B cell (primary cell): ENCODE measurements around the gene NEMP2. TPM values are rescaled to one million over a fixed set of nuclear protein-coding genes. Genes with fewer than 3 reads are reported as not detected.

ENCODE experiments used
- ATAC-seq: fragments of 200-7000 bp; cut with Tn5 transposase; one replicate; pipeline ENCODE4 v1.10.0; 2021; ENCODE audit warnings: low read depth, mild to moderate bottlenecking, moderate number of reproducible peaks, moderate library complexity
- CTCF ChIA-PET: fragments of 350-600 bp; sonication (Branson Sonifier 250); formaldehyde crosslinking; loops from one replicate; lab custom pipeline; 2021; ENCODE audit warnings: antibody characterized with exemption, inconsistent platforms; lab: Charles Lee
- POLR2A ChIA-PET: fragments of 350-600 bp; sonication (Branson Sonifier 250); formaldehyde crosslinking; loops from one replicate; lab custom pipeline; 2021; ENCODE audit warnings: antibody characterized with exemption; lab: Charles Lee
- DNase-seq: peaks from one replicate; pipeline ENCODE4 v3.0.0; 2013
- H2AFZ ChIP-seq: 2 replicates; pipeline ENCODE4 v1.6.1; 2012; ENCODE audit warnings: mild to moderate bottlenecking, low read depth, low read length; ENCODE audit not compliant: insufficient read depth, poor library complexity, severe bottlenecking
- H3K27ac ChIP-seq, 2 donors: 1 replicate in 1 of 2; 2 replicates in 1 of 2; pipeline ENCODE4 v1.5.1; 2012 to 2013; ENCODE audit warnings: low read length in 2 of 2, mild to moderate bottlenecking in 2 of 2, moderate library complexity in 1 of 2
- H3K27me3 ChIP-seq, 4 experiments: fragments of 200-600 bp in 1 of 4; sonication (generic) in 1 of 4; replicated peaks in 1 of 4; 1 replicate in 2 of 4; 2 replicates in 2 of 4; pipeline versions ENCODE4 v1.6.1 to v1.7.0; 2013 to 2016; ENCODE audit warnings: low read length in 3 of 4, mild to moderate bottlenecking in 2 of 4, mixed read lengths in 1 of 4, moderate library complexity in 1 of 4; ENCODE audit not compliant: insufficient read depth in 4 of 4, control insufficient read depth in 3 of 4; ENCODE audit errors: control extremely low read depth in 1 of 4
- H3K36me3 ChIP-seq, 2 experiments: replicated peaks in 1 of 2; 1 replicate in 1 of 2; 2 replicates in 1 of 2; pipeline versions ENCODE4 v1.6.1 to v1.7.1; 2013; ENCODE audit warnings: low read length in 1 of 2; ENCODE audit not compliant: insufficient read depth in 2 of 2, control insufficient read depth in 1 of 2; ENCODE audit errors: control extremely low read depth in 1 of 2, extremely low read depth in 1 of 2
- H3K4me1 ChIP-seq, 2 donors: fragments of 200-600 bp in 1 of 2; sonication (generic) in 1 of 2; 1 replicate in 1 of 2; 2 replicates in 1 of 2; pipeline versions ENCODE4 v1.5.1 to v1.6.1; 2013 to 2017; ENCODE audit warnings: low read length in 2 of 2; ENCODE audit not compliant: control insufficient read depth in 2 of 2, insufficient read depth in 2 of 2
- H3K4me2 ChIP-seq: replicated peaks from 2 replicates; pipeline ENCODE3; 2012; ENCODE audit warnings: mild to moderate bottlenecking, low read depth, low read length; ENCODE audit not compliant: poor library complexity, severe bottlenecking
- H3K4me3 ChIP-seq, 5 experiments: fragments of 200-600 bp in 1 of 5; sonication (generic) in 1 of 5; 1 replicate in 3 of 5; 2 replicates in 2 of 5; pipeline versions ENCODE4 v1.5.1 to v1.7.0; 2011 to 2016; ENCODE audit warnings: low read length in 4 of 5, mild to moderate bottlenecking in 4 of 5, low read depth in 2 of 5, control low read depth in 1 of 5, moderate library complexity in 1 of 5; ENCODE audit not compliant: insufficient read depth in 1 of 5; ENCODE audit errors: control extremely low read depth in 1 of 5, extremely low read depth in 1 of 5
- H3K79me2 ChIP-seq: fragments of 200-600 bp; sonication (generic); one replicate; pipeline ENCODE4 v1.6.0; 2016; ENCODE audit warnings: low read length; ENCODE audit not compliant: control insufficient read depth, insufficient read depth
- H3K9ac ChIP-seq: fragments of 200-600 bp; sonication (generic); 2 replicates; pipeline ENCODE4 v1.6.1; 2017; ENCODE audit warnings: mild to moderate bottlenecking, low read length, moderate library complexity
- H3K9me3 ChIP-seq, 3 donors: one replicate each; pipeline versions ENCODE4 v1.6.1 to v1.7.1; 2013; ENCODE audit warnings: low read length in 2 of 3; ENCODE audit not compliant: control insufficient read depth in 2 of 3, insufficient read depth in 1 of 3; ENCODE audit errors: control extremely low read depth in 1 of 3
- H4K20me1 ChIP-seq: 2 replicates; pipeline ENCODE4 v1.6.0; 2012; ENCODE audit warnings: mild to moderate bottlenecking, low read length; ENCODE audit not compliant: insufficient read depth, control insufficient read depth, poor library complexity, severe bottlenecking
- H3K27ac Mint-ChIP-seq: one replicate; pipeline ENCODE4 v1.8.0; 2021; ENCODE audit warnings: mixed read lengths
- H3K27me3 Mint-ChIP-seq: one replicate; pipeline ENCODE4 v1.8.0; 2021; ENCODE audit warnings: mixed read lengths
- H3K4me1 Mint-ChIP-seq: one replicate; pipeline ENCODE4 v1.8.0; 2021; ENCODE audit warnings: mixed read lengths
- H3K4me3 Mint-ChIP-seq: one replicate; pipeline ENCODE4 v1.8.0; 2021; ENCODE audit warnings: mixed read lengths
- H3K9me3 Mint-ChIP-seq: one replicate; pipeline ENCODE4 v1.8.0; 2022; ENCODE audit warnings: mixed read lengths; ENCODE audit not compliant: insufficient read depth
- CTCF ChIP-seq: fragments of 200-600 bp; IDR thresholded peaks from one replicate; pipeline ENCODE4 v1.8.0; 2022; ENCODE audit warnings: antibody characterized with exemption, mild to moderate bottlenecking
- EZH2 ChIP-seq: IDR thresholded peaks from 2 replicates; pipeline ENCODE4 v1.6.1; 2012; ENCODE audit warnings: borderline replicate concordance, low read depth, mild to moderate bottlenecking, moderate library complexity, low read length; ENCODE audit not compliant: insufficient read depth, poor library complexity, severe bottlenecking
- WGBS: methylation state at CpG from one replicate; pipeline ENCODE4 v1.1.5; 2013; ENCODE audit warnings: missing lambda C conversion rate; ENCODE audit not compliant: insufficient coverage; 5-methylcytosine and 5-hydroxymethylcytosine counted together
- intact Hi-C: fragments of 100-400 bp; cut with micrococcal nuclease; formaldehyde crosslinking; loops from one replicate; pipeline ENCODE4 v1.10.0; 2022
- polyA plus RNA-seq: library from polyadenylated mRNA; depleted of rRNA; stranded (reverse); fragments of >200 nt; gene quantifications from 2 replicates; pipeline ENCODE4 v1.2.3, GENCODE V29; 2012
- total RNA-seq, 2 donors: library from RNA; stranded (reverse); fragments of 120-200 nt in 1 of 2; gene quantifications; 1 replicate in 1 of 2; 2 replicates in 1 of 2; pipeline versions ENCODE4 v1.2.3 to v1.2.4, GENCODE V29; 2013 to 2022

Gene NEMP2
- total and polyA plus RNA-seq, 2 donors (not counting 1 experiment from before 2014, with no cell fraction given): 1.3 to 17.3 TPM

- Histone ChIP-seq H3K9ac (no peak overlapping the region), H3K36me3 (no peaks in the 10 kb centered on the region), H3K27ac (no peak overlapping the region), H3K4me3 (no peak overlapping the region), H4K20me1 (no peaks in the 10 kb centered on the region), H3K27me3 (no peaks in the 10 kb centered on the region), H3K4me1 (peaks cover 9 to 13% of the 10 kb centered on the region in 2 donors), H2AFZ (no peak overlapping the region), H3K4me2 (no peak overlapping the region), H3K79me2 (no peaks in the 10 kb centered on the region), H3K9me3 (no peaks in the 10 kb centered on the region)
- TF ChIP-seq EZH2 (no peak), CTCF (no peak)
- Mint-ChIP-seq H3K4me1 (no peaks in the 10 kb centered on the region), H3K27me3 (no peaks in the 10 kb centered on the region), H3K27ac (no peak overlapping the region), H3K4me3 (no peak overlapping the region), H3K9me3 (no peaks in the 10 kb centered on the region)
- no peak for DNase-seq
- no peak for ATAC-seq
- CTCF ChIA-PET: interaction anchor here (0.6 kb wide), 1 partner anchor 656 kb away, joined by 3 read pairs; no protein-coding TSS in a partner anchor
- POLR2A ChIA-PET: no interaction called here
- 57% methylated on average over 1 of the region's 1 CpG for WGBS
- intact Hi-C loops: no loop called here
Measured at GRCh38 chr2:190575263-190575662, 40.7 kb upstream of the NEMP2 start.

GRCh38 chr2:190574169-190574568 is 39.6 kb upstream of the NEMP2 start:
- no peak overlapping the region for H3K9ac ChIP-seq
- Mint-ChIP-seq H3K9me3 (no peaks in the 10 kb centered on the region), H3K4me1 (no peaks in the 10 kb centered on the region), H3K4me3 (no peak overlapping the region), H3K27me3 (no peaks in the 10 kb centered on the region), H3K27ac (no peak overlapping the region)
- peaks cover 9 to 13% of the 10 kb centered on the region in 2 donors for H3K4me1 ChIP-seq
- ChIA-PET CTCF (no interaction called here), POLR2A (no interaction called here)
- no peaks in the 10 kb centered on the region for H4K20me1 ChIP-seq
- no peaks in the 10 kb centered on the region for H3K9me3 ChIP-seq
- H3K36me3 ChIP-seq: no peaks in the 10 kb centered on the region
- H2AFZ ChIP-seq: no peak overlapping the region
- intact Hi-C loops: no loop called here
- no peaks in the 10 kb centered on the region for H3K27me3 ChIP-seq
- H3K4me3 ChIP-seq: no peak overlapping the region
- H3K4me2 ChIP-seq: no peak overlapping the region
- H3K79me2 ChIP-seq: no peaks in the 10 kb centered on the region
- no peak for TF ChIP-seq CTCF
- no peak for TF ChIP-seq EZH2
- H3K27ac ChIP-seq: no peak overlapping the region
- ATAC-seq (no peak), DNase-seq (no peak)
